MG63 (cell line): ENCODE measurements around the gene CINP. TPM values are rescaled to one million over a fixed set of nuclear protein-coding genes. Genes with fewer than 3 reads are reported as not detected.
"Not testable (repeated sequence)": the region's sequence is repeated elsewhere in the genome, so short reads cannot be mapped to it uniquely, and the experiment has no call there.

Experiments
- DNase-seq: peaks from one replicate; pipeline ENCODE4 v3.0.0-alpha.2; 2020
- H3K27me3 ChIP-seq: fragments of 250-450 bp; sonication (Bioruptor Pico); 2 replicates; pipeline ENCODE4 v1.5.1; 2020; ENCODE audit warnings: mild to moderate bottlenecking, moderate library complexity
- H3K36me3 ChIP-seq: fragments of 250-450 bp; sonication (Bioruptor Pico); 2 replicates; pipeline ENCODE4 v1.5.1; 2020; ENCODE audit warnings: mild to moderate bottlenecking, moderate library complexity
- H3K4me3 ChIP-seq: fragments of 250-450 bp; sonication (Bioruptor Pico); 2 replicates; pipeline ENCODE4 v1.5.1; 2020; ENCODE audit warnings: mild to moderate bottlenecking, moderate library complexity
- H3K9me3 ChIP-seq: fragments of 250-450 bp; sonication (Bioruptor Pico); 2 replicates; pipeline ENCODE4 v1.5.1; 2020; ENCODE audit warnings: mild to moderate bottlenecking, moderate library complexity
- total RNA-seq: library from RNA; depleted of rRNA; stranded (reverse); fragments of >200 nt; shearing (Covaris generic); gene quantifications from 2 replicates; pipeline ENCODE4 v1.2.3, GENCODE V29; 2014; ENCODE audit warnings: low replicate concordance

The CINP gene
- total RNA-seq, 1 experiment from 2014 or later: 68.8 TPM

DNA sequence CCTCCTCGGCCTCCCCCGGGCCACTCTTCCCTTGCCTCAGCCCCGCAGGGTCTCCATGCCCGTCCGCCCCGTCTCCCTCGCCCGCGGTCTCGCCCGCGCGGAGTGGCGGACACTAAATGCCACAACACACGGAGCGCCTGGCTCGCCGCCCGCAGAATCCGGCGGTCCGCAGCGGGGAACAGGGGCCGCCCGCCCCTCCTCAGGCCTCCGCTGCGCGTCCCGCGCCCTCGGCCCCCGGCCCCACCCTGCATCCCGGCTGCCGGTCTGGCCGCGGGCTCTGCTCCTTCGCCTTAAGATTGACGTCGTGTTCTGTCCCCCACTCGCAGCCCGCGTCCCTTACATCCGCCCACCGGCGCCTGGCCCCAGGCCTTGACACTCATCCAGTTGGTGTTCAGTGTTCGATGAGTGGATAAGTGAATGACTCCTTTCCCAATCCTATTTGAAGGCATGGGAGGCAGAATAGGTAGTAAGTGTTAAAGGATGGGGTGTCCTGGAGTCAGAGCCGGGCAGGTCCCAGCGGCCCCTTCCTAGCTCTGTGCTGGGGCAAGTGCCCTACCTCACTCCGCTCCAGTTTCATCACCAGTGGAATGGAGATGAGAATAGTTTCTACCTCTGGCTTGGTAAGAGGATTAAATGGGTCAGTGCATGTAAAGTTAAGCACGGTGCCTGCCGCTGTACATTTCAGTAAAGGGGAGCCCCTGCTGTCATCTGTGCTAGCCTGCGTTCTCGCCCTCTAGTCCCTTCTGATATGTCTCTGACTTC lies 673 bp upstream of the CINP start:
- H3K27me3 ChIP-seq: no peaks in the 10 kb centered on the region
- peak; percentile 46 for DNase-seq

DNA sequence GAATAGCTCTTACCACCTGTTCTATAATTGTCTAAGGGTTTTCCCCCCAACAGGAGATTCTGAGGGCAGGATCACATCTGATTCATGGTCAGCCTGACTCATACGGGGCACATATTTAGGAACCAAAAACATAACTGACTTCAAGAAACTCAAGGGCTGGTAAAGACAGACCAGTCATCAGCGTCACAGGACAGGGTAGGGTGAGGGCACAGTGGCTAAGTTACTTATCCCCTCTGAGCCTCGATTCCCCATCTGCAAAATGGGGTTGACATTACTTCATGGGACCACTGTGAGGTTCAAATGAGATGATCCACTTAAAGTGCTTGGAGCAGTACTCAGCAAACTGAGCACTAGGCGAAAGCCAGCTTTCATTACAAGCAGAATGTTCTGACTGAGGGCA lies 606 bp downstream of the CINP start:
- Histone ChIP-seq H3K9me3 (no peaks in the 10 kb centered on the region), H3K27me3 (no peaks in the 10 kb centered on the region), H3K36me3 (no peaks in the 10 kb centered on the region; the same call in 1 of the 2 replicates), H3K4me3 (peak overlapping the region; percentile 89)
- no peak for DNase-seq

More for the DNA sequence above, 673 bp upstream of the CINP start:
- Histone ChIP-seq H3K9me3 (no peaks in the 10 kb centered on the region), H3K36me3 (no peaks in the 10 kb centered on the region; the same call in 1 of the 2 replicates), H3K4me3 (peak overlapping the region; percentile 89)

DNA sequence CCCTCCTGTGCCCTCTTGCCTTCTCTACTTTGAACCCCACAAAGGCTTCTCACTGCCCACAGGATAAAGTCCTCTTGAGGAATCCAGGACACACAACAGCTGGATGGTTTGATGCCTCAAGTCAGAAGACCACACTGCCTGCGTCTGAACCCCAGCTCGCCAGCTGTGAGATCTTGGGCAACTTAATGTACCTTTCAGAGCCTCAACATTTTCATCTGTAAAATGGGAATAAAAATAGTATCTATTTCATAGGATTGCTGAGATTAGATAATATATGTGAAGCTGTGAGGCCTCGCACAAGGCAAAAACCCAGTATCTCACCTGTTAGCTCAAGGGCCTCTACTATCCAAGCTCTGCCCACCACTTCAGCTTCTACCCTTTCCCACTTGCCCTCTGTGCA lies 2.3 kb downstream of the CINP start:
- no peak for DNase-seq
- Histone ChIP-seq H3K9me3 (no peaks in the 10 kb centered on the region), H3K4me3 (no peak overlapping the region), H3K36me3 (no peaks in the 10 kb centered on the region; the same call in 1 of the 2 replicates), H3K27me3 (no peaks in the 10 kb centered on the region)

DNA sequence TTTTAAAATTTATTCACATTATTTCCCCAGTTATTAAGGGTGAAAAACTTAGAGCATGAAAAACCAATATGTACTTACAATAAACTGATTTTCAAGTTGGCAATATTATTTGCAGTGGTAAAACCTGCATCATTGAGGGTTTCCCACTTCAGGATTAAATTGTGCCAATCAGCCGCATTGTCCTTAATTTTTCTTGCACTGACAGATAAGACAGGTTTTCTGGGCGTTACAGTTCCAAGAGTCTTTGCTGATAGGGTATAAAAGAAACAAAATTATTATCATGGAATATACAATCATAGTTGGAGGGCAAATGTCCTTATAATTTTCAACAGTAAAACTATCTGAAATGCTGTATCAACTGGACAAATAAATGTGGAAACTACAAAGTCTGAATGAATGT lies 3.3 kb downstream of the CINP start:
- H3K27me3 ChIP-seq: no peaks in the 10 kb centered on the region
- DNase-seq: no peak
- no peaks in the 10 kb centered on the region for H3K9me3 ChIP-seq
- no peak overlapping the region for H3K4me3 ChIP-seq
- no peaks in the 10 kb centered on the region; the same call in 1 of the 2 replicates for H3K36me3 ChIP-seq

DNA sequence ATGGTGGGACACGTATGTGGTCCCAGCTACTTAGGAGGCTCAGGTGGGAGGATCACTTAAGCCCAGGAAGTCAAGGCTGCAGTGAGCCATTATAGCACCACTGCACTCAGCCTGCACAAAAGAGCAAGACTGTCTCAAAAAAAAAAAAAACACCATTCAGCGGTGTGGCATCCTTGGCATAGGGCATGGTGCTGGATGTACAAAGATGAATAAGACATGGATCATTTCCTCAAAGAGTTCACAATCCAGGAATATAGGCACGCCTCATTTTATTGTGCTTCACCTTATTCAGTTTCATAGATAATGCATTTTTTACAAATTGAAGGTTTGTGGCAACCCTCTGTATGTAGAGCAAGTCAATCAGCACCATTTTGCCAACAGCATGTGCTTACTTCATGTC lies 6.4 kb downstream of the CINP start:
- no peaks in the 10 kb centered on the region for H3K9me3 ChIP-seq
- H3K36me3 ChIP-seq: no peaks in the 10 kb centered on the region; the same call in 1 of the 2 replicates
- DNase-seq: no peak
- no peaks in the 10 kb centered on the region for H3K27me3 ChIP-seq
- no peak overlapping the region for H3K4me3 ChIP-seq

DNA sequence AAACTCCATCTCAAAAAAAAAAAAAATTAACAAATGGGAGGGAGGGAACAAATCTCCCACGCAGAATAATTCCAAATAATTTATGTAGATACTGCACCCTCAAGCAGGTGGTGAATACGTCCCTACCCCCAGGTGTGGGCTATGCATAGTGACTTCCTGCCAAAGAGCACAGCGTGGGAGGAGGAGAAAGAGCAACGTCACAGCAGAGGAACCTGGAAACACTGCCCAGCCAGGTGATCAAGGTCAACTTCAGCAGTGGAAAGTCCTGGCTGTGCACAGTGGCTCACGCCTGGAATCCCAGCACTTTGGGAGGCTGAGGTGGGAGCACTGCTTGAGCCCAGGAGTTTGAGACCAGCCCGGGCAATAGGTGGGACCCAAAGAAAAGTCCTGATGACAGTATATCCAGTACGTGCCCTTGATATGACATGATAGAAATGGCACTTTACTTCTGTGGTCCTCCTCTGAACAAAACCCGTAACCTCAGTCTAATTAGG lies 9.5 kb downstream of the CINP start:
- H3K4me3 ChIP-seq: no peak overlapping the region
- H3K9me3 ChIP-seq: no peaks in the 10 kb centered on the region
- H3K36me3 ChIP-seq: no peaks in the 10 kb centered on the region; the same call in 1 of the 2 replicates
- H3K27me3 ChIP-seq: no peaks in the 10 kb centered on the region
- no peak for DNase-seq

DNA sequence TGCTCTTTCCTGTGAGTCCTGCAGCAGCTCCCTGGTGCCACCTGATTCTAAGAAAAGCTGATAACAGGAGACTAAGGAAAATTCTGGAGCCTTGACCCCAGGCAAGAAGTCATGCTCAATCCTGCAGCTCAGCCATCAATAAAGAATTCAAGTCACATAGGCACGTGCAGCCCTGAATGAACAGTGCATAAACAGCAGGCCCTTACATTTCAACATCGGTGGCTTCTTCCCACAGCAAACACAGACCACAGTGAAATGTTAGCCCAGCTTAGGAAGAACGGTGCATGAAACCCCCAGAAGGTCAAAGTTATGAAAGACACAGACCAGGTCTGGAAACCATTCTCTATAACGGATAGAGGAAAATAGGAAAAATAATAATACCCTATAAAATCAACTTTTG lies 10.5 kb downstream of the CINP start:
- DNase-seq: no peak
- Histone ChIP-seq H3K27me3 (no peaks in the 10 kb centered on the region), H3K9me3 (no peaks in the 10 kb centered on the region), H3K36me3 (no peaks in the 10 kb centered on the region; the same call in 1 of the 2 replicates), H3K4me3 (no peak overlapping the region)

DNA sequence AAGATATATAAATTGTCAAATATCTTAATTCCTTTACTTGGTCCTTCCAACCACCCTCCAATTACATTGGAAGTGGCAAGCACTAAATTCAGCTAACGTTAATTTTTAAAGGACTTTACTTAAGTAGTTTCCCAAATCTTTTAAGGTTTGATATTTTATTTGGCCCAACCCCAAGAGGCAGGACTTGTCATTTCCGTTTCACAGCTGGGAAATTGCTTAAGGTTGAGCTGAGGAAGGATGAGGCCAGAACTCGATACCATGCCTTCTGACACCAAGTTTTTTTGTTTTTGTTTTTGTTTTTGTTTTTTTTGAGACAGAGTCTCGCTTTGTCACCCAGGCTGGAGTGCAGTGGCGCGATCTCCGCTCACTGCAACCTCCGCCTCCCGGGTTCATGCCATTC lies 11.1 kb downstream of the CINP start:
- not testable (repeated sequence) for H3K36me3 ChIP-seq, H3K27me3 ChIP-seq, H3K9me3 ChIP-seq, H3K4me3 ChIP-seq, DNase-seq

DNA sequence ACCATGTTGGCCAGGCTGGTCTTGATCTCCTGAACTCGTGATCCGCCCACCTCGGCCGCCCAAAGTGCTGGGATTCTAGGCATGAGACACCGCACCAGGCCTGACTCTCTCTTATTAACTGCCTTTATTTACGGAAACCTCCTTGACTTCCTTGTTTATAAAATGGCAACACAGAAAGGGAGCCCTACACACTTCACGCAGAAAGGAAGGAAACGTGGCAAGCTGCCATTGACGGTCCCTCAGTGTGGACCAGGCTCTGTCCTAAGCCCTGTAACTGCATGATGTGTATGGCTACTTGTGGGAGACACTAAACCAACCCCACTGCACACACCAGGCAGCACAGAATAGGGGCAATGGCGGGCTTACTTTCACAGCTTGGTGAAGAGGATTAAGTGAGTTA lies 11.7 kb downstream of the CINP start:
- Histone ChIP-seq H3K4me3 (no peak overlapping the region), H3K36me3 (no peaks in the 10 kb centered on the region; the same call in none of the 2 replicates), H3K27me3 (no peaks in the 10 kb centered on the region), H3K9me3 (no peaks in the 10 kb centered on the region)
- no peak for DNase-seq

DNA sequence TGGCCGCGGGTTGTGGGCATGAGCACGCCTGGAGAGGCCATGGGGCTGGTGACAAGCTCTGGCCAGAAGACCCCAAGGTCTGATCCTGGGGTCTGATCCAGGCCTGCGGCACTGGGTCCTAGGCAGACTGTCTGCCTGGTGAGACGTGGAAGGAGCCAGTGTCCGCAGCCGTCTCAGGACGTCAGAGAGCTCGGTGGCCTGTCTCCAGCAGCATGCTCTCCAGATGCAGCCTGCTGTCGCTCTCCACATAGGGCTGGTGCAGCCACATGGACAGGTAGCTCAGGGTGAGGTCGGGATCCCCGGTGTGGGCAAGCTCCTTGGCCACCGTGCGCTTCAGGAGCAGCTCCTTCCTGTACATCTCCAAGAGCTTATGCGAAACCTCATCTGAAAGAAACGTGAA lies 14.3 kb downstream of the CINP start:
- Histone ChIP-seq H3K27me3 (no peaks in the 10 kb centered on the region), H3K36me3 (no peaks in the 10 kb centered on the region; the same call in none of the 2 replicates), H3K4me3 (no peak overlapping the region), H3K9me3 (no peaks in the 10 kb centered on the region)
- DNase-seq: no peak

DNA sequence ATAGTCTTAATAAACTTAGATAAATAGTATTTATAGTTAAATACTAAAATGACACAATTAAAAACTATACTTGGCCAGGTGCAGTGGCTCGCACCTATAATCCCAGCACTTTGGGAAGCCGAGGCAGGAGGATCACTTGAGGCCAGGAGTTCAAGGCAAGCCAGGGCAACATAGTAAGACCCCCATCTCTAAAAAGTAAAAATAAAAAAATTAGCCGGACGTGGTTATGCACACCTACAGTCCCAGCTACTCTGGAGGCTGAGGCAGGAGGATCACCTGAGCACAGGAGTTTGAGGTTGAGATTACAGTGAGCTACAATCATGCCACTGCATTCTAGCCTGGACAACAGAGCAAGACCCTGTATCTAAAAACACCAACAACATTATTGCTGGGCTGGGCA lies 16.0 kb downstream of the CINP start:
- Histone ChIP-seq H3K27me3 (no peaks in the 10 kb centered on the region), H3K4me3 (no peak overlapping the region), H3K36me3 (no peaks in the 10 kb centered on the region; the same call in none of the 2 replicates), H3K9me3 (no peaks in the 10 kb centered on the region)
- DNase-seq: no peak

DNA sequence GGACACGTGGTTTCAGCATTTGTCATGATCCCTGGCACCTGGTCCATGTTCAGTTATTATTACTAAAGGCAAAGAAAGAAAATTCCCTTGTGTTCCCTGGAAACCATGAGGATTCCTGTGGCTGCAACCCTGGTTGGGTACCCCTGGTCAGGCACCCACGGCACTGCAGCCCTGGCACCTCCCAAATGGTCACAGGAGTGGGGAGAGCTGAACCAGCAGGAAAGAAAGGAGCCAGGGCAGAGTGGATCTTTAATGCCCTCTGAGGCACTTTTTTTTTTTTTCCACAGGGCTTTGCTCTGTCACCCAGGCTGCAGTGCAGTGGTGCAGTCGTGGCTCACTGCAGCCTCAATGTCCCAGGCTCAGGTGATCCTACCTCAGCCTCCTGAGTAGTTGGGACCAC lies 17.5 kb downstream of the CINP start:
- Histone ChIP-seq H3K9me3 (no peaks in the 10 kb centered on the region), H3K4me3 (no peak overlapping the region), H3K27me3 (no peaks in the 10 kb centered on the region), H3K36me3 (no peaks in the 10 kb centered on the region; the same call in none of the 2 replicates)
- no peak for DNase-seq

DNA sequence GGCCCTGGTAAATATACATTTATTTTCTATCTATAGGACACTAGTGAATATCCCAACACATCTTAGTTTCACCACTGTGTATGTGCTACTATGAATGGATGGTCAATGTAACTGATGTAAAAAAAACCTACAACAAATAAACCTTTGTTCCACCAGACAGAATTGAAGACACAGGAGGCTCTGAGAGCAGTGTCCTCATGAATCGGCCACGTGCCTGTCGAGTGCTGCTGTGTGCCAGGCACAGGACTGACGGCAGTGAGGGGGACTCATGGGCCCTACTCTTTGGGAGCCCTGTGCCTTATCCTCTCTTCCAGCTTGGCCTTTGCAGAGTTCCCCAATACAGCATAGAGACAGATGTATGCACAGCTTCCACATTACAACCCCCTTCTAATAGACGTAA lies 18.2 kb downstream of the CINP start:
- Histone ChIP-seq H3K4me3 (no peak overlapping the region), H3K36me3 (no peaks in the 10 kb centered on the region; the same call in none of the 2 replicates), H3K9me3 (no peaks in the 10 kb centered on the region), H3K27me3 (no peaks in the 10 kb centered on the region)
- no peak for DNase-seq

DNA sequence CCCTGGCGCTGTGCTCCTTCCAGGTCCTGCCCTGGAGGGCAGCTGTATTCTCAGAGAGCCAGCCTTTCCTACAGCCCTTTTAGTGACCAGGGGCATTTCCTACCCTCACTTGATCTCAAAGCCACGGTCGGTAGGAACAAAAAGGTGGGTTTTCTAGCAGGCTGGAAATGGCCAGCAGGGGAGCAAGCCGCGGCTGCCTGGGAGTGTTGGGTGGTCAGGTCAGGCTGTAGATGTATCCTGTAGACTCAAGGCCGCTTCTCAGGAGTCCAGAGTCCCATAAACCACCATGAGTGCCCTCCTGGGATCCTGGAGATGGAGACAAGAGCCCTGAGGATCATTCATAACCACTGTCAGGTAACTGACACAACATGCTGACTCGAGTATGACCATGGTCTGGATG lies 18.6 kb downstream of the CINP start:
- no peak overlapping the region for H3K4me3 ChIP-seq
- DNase-seq: no peak
- no peaks in the 10 kb centered on the region for H3K27me3 ChIP-seq
- H3K9me3 ChIP-seq: no peaks in the 10 kb centered on the region
- no peaks in the 10 kb centered on the region; the same call in 1 of the 2 replicates for H3K36me3 ChIP-seq

DNA sequence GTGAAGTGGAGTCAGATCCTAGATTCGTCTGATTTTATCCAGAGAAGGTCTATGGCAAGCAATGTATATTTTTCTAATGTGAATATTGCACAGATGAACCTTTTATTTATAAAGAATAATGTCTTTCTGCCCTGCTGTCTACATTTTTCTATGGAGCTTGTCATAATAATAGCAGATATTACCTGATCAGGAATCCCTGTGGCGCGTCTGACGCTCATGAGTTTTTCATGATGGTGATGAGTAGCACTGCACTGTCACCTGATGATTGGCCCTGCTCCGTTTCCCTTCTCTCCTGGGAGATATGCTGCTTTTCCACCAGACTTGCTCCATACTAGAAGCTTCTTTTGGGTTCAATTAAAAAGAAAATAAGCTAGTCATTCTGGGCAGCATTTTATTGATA lies 20.5 kb downstream of the CINP start:
- no peaks in the 10 kb centered on the region for H3K27me3 ChIP-seq
- no peaks in the 10 kb centered on the region; the same call in 1 of the 2 replicates for H3K36me3 ChIP-seq
- H3K4me3 ChIP-seq: no peak overlapping the region
- no peak for DNase-seq
- H3K9me3 ChIP-seq: no peaks in the 10 kb centered on the region

DNA sequence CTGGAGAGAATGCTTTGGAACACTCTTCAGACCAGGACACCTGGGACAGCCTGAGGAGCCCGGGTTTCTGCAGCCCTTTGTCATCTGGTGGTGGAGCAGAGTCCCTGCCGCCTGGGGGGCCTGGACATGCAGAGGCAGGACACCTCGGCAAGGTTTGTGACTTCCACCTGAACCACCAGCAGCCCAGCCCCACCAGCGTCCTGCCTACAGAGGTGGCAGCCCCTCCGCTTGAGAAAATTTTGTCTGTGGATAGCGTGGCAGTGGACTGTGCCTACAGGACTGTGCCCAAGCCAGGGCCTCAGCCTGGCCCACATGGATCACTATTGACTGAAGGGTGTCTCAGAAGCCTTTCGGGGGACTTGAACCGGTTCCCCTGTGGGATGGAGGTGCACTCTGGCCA lies 21.1 kb downstream of the CINP start:
- no peaks in the 10 kb centered on the region for H3K27me3 ChIP-seq
- H3K4me3 ChIP-seq: no peak overlapping the region
- H3K36me3 ChIP-seq: no peaks in the 10 kb centered on the region; the same call in 1 of the 2 replicates
- DNase-seq: no peak
- no peaks in the 10 kb centered on the region for H3K9me3 ChIP-seq

DNA sequence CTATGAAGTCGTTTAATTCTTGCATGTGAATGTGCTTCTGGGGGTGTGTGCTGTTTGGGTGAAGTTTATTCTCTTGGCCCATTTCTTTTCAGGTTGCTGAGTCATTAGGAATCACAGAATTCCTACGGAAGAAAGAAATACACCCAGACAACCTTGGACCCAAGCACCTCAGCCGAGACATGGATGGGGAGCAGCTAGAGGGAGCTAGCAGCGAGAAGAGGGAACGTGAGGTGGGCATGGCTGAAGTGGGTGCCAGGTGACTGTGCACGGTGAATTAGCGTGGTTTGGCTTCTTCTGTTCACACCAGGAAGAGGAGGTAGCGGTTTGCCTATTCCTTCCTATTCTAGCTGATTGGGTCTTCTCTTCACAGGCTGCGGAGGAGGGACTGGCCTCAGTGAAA lies 24.0 kb downstream of the CINP start:
- no peak for DNase-seq
- no peak overlapping the region for H3K4me3 ChIP-seq
- H3K36me3 ChIP-seq: no peaks in the 10 kb centered on the region
- H3K9me3 ChIP-seq: no peaks in the 10 kb centered on the region
- no peaks in the 10 kb centered on the region for H3K27me3 ChIP-seq

DNA sequence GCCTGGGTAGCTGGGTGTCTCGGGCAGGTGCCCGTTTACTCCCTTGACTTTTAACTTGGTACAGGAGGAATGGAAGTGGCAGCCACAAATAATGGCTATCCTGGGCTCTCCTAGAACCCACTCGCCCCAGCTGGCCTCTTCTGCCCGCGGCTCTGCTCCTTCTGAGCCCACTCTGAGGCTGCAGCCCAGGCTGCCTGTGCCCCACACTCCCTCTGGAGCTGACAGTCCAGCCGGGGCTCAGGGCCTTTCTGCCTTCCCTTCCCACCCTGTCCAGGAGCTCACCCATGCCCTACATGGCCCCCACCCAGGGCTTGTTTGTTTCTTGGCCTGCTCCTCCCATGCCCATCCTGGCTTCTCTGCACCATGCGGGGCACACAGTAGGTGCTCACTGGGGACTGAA lies 27.5 kb downstream of the CINP start:
- H3K27me3 ChIP-seq: no peaks in the 10 kb centered on the region
- H3K4me3 ChIP-seq: no peak overlapping the region
- no peaks in the 10 kb centered on the region for H3K36me3 ChIP-seq
- no peak for DNase-seq
- no peaks in the 10 kb centered on the region for H3K9me3 ChIP-seq
